ENCODE results near the gene RPL27.

The RPL27 gene

DNA sequence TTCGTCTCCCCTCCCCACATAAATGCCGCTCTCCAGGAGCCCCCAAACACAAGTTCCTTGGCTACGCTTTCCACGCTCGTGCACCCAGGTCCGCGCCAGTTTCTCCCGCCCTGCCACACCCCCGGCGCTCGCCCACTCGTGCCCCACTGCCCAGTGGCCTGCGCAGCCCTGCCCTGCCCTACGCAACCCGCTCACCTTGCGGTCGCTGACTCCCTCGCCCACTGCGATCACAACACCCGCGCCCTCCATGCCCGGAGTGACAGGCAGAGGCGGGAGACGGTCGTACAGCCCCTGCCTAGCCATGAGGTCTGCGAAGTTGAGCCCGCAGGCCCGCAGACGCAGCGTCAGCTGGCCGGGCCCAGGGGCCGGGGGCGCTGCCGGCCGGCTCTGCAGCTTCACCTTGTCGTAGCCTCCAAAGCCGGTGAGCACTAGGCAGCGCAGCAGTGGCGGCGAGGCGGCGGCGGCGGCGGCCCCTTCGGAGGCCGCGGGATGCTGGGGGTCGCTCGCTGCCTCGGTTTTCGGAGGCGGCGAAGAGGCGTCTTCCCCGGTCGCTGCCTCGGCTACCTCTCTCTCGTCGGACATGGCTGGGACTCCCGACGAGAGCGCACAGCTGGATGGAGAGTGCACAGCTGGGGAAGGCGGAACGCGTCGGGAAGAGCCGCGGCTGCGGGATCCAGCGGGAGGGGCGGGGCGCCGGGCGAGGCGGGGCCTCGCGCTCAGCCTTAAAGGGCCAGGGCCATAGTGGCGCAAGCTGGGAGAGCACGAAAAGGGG lies 23.7 kb downstream of the RPL27 start, which contains the start of gene VAT1:
Gene VAT1 (minus strand): TSS at position 645 of the 772 bp plus-strand sequence. CDS start 63 bp downstream, at position 582.
- peak; percentile 62 to 67 for DNase-seq

DNA sequence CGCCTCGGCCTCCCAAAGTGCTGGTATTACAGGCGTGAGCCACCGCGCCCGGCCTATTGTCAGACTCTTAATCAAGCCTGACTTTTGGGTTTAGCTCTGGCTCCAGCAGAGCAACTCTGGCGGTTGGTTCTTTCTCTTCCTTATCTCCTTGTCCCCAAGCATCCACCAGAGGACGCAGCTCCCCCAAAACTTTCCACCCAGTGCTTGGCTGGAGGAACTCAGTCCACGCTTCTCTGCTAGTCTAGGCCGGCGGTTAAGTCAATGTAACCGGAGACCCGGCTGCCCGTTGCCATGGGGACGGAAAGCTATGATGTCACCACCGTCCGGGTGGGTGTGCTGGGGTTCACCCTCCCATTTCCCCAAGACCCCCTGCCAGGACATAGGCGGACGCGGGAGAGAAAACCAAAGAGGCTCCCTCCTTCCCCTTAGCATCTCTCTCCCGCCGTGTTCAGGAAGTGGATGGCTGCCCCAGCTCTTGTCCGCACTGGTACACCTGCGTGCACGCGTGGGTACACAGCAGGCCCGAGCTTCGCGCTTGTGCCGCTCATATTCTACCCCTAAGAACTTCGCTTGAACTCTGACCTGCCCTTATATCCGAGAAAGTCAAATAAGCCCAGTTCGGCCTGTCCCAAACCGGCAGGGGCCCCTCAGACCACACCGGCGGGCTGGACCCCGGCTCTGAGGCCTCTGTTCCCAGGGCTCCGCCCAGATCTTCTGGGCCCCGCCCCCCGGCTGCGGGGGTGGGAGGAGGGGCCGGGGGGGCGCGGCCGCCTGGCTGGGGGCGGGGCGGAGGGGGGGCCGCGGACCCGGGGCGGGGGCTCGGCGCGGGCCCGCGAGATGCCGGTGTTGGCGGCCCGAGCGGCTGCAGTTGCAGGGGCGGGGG lies 26.4 kb downstream of the RPL27 start, which contains the start of gene RND2:
Gene RND2 (plus strand): TSS at position 825 of the 883 bp plus-strand sequence. CDS start 117 bp downstream, outside the sequence.
- peak; percentile 92 to 93 for DNase-seq

DNA sequence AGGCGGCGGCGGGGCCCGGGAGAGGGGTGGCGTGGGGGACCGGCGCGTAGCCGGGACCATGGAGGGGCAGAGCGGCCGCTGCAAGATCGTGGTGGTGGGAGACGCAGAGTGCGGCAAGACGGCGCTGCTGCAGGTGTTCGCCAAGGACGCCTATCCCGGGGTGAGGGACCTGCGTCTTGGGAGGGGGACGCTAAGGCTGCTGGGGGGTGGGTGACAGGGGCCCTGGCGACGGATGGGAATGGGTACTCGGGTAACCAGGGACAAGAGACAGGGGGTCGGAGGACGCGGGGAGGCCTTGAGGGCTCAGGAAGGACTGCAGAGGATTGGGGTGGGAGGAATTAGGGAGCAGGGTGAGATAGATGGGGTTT lies 27.1 kb downstream of the RPL27 start:
- DNase-seq = no peak

DNA sequence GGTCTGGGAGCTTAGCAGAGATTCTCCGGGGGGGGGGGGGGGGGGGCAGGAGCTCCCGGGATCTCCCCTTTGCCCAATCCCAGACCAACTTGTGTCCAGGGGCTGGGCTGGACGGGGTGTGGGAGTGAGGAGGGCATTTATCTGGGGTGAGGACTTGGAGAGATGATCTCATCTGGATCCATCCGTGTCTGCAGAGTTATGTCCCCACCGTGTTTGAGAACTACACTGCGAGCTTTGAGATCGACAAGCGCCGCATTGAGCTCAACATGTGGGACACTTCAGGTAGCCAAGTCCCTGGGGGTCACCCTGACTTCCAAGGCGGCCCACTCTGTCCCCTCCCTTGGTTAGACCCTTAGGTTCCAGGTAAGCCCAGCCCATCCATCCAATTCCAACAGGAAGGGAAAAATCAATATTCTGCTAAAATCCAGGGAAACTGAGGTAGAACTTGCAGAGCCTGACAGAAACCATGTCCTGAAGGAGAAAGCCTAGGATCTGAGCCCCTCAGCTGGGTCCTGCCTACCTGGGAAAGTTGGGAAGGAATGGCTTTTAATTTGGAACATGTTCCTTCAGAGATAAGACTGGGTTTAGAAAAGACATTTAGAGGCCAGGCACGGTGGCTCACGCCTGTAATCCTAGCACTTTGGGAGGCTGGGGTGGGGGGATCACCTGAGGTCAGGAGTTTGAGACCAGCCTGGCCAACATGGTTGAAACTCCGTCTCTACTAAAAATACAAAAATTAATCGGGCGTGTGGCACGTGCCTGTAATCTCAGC lies 27.7 kb downstream of the RPL27 start:
- no peak for DNase-seq

DNA sequence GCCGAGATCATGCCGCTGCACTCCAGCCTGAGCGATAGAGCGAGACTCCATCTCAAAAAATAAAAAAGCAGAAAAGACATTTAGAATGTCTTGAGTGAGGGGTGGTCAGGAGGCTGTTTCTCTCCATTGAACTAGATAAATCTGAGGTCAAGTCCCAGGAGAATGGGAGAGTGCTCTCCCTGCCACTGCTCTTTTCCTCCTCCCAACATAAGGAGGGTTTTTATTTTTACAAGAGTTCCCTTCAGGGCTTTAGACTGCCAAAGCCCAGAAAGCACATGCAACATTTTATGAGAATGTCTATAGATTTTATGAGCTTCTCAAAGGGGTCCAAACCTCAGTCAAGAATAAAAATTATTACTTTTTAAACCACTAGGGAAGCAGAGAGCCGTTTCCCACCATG lies 28.4 kb downstream of the RPL27 start:
- DNase-seq = no peak

DNA sequence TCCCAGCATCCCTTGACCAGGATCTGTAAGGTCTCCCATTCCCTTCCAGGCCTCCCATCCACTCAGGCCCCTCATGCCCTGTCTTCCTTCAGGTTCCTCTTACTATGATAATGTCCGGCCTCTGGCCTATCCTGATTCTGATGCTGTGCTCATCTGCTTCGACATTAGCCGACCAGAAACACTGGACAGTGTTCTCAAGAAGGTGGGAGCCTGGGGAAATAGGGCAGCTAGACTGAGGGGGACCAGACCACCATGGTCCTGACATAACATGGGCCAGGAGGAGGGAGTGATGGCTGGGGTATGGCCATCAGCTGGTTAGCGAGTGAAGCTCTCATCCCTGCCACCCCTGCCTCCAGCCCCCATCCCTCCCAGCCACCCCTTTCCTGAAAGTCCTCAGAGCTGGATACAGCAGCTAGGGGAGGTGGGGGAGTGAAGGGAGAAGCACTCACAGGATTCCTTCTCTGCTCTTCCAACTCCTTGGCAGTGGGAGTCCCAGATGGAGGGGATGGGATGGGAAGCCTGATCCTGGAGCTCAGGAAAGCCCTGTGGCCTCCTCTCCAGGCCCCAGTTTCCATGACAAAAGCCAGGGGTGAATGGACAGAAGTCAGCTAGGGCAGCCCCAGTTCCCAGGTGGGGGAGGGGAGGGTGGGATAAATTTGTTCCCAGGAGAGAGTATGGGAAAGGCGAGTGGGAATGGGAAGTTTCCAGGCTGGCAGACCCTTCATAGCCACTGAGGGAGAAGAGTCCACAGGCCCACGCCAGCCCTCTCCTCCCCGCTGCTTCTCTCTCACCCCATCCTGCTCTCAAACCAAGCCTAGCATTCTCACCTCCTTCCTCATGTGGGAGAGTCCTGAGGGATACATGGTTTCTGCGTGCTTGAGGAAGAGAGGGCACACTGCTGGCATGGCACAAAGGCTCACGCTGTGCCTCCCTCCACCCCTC lies 29.1 kb downstream of the RPL27 start:
- no peak for DNase-seq

DNA sequence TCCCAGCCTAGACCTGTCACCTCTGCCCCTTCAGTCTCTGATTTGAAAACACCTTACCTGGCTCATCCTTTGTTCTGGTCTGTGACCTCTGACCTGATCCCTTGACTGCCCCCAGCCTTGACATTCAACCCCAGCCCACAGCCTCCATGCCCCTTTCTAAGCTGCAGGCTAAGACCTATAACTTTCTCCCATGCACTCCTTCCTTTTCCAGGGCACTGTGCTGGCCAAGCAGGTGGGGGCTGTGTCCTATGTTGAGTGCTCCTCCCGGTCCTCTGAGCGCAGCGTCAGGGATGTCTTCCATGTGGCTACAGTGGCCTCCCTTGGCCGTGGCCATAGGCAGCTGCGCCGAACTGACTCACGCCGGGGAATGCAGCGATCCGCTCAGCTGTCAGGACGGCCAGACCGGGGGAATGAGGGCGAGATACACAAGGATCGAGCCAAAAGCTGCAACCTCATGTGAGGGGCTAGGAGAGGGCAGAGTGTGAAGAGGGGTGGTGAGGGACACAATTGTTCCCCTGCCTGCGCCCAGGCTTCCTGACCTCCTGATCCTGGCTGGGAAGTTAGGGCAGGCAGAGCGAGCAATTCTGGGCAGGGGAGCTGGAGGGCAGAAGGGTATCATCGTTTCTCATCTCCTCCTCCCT lies 30.1 kb downstream of the RPL27 start:
- no peak for DNase-seq

DNA sequence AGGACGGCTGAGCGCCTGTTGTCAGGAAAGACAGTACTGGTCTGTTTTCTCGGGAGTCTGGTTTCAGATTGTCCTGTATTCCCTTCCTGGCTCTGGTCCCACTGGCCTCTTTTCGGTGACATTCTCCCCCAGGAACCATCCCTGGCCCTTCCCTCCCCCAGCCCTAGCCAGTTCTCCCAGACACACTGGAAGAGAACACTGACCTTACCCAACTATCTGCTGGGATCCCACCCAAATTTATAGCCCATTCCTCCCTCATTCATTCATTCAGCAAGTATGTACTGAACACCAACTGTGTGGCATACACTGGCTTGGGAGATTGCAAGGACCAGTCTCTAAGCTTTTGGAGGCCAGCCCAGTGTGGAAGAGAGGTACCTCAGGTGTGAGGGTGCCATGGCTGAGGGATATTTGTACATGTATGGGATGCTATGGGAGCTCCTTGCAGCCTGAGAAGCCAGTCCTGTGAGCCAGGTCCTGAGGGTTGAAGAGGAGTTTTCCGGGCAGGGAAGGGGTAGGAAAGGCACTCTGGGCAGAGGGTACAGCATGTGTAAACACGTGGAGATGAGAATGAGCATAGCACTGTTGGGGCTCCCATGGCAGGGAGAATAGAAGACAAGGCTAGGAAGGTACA lies 32.0 kb downstream of the RPL27 start:
- DNase-seq = no peak

DNA sequence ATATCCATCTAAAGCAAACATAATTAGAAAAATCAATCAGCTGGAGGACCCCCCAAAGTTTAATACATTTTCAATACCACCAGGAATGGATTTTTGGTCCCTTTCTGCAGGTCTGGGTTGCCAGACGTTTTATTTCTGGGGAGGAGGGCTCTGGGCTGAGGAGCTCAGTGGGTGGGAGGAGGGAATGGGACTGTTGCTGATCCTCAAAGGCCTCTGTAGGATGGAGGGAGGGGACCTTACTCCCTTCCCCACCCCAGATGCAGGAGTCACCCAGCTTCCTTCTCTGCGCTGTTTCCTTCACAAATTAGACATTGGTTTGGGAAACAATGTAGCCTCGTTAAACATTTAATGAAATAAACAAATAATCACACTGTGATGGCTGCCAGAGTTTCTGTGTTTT lies 33.4 kb downstream of the RPL27 start:
- no peak for DNase-seq

DNA sequence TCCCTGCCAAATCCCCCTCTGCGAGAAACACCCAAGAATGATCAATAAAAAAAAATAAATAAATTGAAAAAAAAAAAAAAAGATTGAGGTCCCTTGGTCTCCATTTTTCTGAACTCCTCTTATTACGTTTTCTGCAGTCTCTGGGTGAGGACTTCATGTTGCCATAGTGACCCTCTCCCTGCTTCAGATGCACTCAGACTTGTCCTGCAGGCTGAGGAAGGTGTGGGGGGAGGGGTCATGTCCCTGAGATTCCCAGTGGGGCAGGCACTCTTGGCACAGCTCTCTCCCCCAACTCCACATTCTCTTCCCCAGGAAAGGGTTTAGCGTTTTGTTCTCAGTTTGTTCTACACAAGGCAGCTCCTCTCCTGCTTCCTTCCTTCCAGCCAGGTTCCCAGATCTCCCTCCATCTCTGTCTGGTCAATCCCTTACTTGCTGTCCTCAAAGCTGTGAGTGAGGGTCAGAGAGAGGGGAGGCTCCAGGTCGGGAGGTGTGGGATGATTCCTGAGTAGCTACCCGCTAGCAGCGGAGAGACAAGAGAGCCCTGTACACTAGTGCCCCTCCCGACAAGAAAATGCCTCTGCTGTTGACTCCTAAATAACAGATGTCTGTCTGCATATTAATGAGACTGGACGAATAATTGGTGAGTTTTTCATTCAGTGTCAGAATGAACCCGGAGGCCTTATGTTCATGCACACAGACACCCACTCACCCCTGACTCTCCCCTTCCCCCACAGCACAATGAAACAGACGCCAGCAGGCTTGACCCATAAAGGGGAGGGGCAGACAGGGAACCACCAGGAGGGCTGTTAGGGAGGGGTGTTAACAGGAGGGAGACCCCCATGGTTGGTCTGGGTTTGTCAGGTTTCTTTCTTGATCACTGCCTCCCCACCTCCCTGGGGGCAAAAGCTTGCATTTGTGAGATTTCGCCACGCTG lies 36.0 kb downstream of the RPL27 start:
- no peak for DNase-seq

DNA sequence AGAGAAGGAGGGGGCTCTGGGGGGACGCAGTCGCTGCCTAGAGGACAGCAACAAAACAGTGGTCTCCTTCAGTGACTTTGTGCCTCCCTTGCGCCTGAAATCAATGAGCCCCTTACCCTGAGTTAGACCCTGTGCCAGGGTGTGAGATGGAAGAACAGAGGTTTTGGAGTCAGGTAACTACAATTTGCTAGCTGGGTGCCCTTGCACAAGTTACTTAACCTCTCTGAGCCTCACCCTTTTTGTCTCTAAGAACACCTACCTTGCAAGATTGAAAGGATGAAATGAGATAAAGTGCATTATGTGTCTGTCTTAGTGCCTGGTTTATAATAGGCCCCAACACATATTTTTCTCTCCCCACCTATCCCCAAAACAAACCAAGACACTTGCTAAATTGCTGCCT lies 36.7 kb downstream of the RPL27 start:
- no peak for DNase-seq

DNA sequence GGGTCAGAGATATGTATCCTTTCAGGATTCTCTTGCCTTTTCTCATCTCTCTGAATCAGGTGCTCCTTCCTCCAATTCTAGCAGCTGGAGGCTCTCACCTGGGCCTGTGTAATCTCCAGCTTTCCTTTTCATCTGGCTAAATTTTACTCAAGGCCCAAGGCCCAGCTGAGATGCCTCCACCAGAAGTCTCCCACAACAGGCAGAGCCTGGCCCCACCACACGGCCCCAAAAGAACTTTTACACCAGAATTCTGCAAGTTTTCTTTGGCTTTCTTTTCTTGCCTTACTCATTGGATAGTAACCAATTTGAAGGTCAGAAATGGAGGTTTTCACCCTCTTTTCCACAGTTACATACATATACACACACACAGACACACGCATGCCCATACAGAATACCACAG lies 41.4 kb downstream of the RPL27 start:
- no peak for DNase-seq

DNA sequence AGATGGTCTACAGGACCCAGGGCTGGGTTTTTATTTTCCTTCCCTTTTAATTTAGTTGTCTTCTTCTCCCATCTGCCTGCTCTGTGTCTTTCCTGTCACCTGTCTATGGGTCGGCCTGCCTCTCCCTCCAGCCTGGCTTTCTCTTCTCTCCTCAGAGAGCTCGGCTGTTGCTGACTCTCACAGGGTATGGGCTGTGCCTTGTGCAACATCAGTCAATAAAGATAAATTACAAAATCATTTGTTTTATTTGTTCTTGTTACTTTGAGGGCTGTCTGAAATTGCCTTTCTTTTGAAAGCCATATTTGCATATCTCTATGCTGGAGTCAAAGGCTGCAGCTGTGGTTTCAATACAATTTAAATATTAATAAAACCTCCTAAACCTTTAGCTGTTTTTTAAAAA lies 42.4 kb downstream of the RPL27 start:
- DNase-seq = no peak

DNA sequence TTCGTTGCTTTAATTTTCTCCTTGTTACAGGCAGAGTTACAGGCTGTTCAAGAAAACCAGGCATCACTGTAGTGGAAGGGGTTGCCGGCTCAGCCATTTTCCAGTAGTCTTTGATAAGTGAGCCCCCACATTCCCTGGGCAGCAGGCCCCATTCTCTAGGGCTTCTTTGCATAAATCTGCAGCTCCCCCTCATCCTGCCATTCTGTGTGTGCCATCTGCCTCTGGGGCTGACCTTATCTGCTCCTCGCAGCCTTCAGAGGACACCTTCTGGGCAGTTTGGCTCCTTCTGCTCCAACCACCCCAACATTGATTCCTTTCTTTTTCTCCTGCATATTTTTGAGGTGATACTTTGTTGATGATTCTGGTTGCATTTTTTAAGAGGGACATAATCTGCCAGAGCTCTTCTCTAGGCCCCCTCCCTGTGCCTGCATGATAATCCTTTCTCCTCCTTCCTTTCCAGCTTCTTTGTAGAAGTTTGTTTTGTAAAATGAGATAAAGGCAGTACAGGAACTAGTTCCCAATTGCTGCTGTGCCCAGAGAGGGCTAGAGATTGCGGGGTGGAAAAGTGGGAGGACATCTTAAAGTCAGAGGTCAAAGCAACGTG lies 43.9 kb downstream of the RPL27 start:
- no peak for DNase-seq

DNA sequence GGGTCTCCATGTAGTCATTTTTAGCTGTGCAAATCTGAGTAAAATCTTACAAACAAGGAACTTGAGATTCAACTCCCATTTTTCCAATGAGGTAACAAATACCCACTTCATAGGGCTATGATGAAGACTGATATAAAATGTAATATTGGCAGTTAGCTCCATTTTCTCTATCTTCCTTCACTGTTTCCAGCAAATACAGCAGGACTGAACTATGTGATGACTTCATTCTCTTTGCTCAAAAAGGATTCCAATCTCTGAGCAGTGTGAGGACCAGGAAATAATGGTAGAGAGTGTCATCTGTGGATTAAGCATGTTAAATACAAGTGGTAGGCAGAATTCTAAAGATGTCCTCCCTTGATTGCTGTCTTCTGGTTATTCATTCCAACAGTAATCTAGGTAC lies 45.1 kb downstream of the RPL27 start:
- no peak for DNase-seq

DNA sequence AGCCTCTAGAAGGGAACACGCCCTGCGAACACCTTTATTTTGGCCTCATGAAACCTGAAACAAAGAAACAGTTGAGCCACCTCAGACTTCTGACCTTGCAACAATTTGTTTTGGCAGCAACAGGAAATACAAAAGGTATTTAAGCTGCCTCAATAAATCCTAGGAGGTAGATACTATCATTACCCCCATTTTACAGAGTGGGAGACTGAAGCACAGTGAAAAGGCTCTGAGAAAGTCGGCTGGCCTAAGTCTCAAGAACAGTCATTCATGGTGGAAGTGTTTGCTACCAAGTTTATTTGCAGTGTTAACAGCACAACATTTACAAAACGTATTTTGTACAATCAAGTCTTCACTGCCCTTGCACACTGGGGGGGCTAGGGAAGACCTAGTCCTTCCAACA lies 45.8 kb downstream of the RPL27 start:
- DNase-seq = no peak

DNA sequence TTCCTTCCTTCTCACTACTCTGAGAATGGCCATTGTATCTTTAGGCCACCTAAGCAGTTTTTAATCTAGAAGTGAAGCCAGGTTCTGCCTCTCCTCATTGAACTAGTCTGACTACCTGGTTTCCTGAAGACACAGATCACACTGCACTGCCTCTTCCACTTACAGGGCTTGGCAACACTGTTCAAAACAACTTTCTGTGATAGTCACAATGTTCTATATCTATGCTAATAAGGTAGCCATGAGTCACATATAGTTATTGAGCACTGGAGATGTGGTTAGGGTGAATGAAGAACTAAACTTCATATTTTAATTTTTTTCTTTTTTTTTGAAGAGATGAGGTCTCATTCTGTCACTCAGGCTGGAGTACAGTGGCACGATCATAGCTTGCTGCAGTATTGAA lies 53.8 kb downstream of the RPL27 start:
- DNase-seq = no peak

Measured in SHP77 (cell line).